Inflammatory macrophage treated with lipopolysaccharide for 4 hours (primary cell): ENCODE data around the gene NAIF1.
"Not testable (repeated sequence)": the region's sequence is repeated elsewhere in the genome, so short reads cannot be mapped to it uniquely, and the experiment has no call there.

ENCODE experiments used
- DNase-seq: peaks from one replicate; pipeline ENCODE4 v3.0.0-alpha.2; 2020

The NAIF1 gene

DNA sequence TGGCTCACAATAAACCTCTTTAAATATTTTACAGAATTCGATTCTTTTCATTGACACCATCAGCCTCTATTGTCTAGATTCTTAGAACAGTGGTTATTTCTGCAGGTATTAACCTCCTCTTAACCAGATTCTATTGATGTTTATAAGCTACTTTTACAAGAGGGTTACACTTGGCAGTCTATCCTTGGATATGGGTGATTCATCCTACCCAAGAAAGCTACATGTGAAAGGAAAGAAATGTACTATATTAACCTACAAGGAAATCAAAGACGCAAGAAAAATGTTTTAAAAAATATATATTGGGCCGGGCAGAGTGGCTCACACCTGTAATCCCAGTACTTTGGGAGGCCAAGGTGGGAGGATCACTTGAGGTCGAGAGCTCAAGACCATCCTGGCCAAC is 17.6 kb upstream of the NAIF1 start:
- DNase-seq, result no peak

DNA sequence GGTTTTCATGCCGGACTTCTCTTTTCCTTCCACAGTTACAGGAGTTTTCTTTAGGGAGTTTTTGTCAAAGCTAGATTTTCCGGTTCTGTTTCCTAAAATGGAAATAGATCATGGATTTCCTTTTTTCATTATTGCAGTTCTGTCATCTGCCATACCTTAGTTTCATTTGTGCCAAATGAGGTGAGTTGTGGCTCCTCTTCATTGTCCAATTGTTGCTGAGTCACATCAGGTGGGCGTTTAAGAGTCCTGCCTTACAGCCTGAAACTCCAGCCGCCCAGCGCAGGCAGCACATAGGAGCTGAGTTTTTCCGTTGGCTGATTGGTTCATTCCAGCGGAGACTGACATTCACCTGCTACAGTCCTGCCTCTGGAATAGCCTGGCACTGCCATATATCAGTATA is 15.0 kb upstream of the NAIF1 start:
- DNase-seq, result peak; percentile 51

GRCh38 chr9:128081056-128081455 is 13.9 kb upstream of the NAIF1 start:
- no peak for DNase-seq

GRCh38 chr9:128080206-128080605 is 13.1 kb upstream of the NAIF1 start:
- DNase-seq, result no peak

GRCh38 chr9:128078504-128079434 is 11.6 kb upstream of the NAIF1 start:
- DNase-seq, result peak; percentile 87

- no peak for DNase-seq
Observed at GRCh38 chr9:128077847-128078503, 10.9 kb upstream of the NAIF1 start.

DNA sequence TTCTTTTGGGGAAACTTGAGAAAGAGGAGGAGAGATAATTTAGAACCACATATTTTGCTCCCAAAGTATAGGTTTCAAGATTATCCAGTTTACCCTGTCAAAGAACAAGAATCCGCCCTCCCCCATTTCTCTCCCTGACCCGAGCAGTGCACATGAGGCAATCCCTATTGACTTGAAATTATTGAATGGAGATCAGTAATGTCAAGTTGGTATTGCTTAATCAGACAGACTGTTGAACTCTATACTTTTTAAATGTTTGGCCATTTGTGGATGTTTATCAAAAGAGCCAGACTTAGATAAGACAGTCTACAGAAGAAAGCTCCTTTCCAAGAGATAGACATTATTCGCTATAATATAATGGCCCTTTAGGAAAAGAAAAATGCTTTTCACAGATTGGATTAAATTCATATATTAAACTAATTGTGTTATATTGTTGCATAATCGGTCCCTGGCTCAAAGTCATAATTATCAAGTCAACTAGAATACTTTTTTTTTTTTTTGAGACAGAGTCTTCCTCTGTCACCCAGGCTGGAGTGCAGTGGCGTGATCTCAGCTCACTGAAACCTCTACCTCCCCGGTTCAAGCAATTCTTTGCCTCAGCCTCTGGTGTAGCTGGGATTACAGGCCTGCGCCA is 6.2 kb upstream of the NAIF1 start:
- no peak for DNase-seq

GRCh38 chr9:128072144-128073021 is 5.3 kb upstream of the NAIF1 start:
- peak; percentile 98 for DNase-seq

DNA sequence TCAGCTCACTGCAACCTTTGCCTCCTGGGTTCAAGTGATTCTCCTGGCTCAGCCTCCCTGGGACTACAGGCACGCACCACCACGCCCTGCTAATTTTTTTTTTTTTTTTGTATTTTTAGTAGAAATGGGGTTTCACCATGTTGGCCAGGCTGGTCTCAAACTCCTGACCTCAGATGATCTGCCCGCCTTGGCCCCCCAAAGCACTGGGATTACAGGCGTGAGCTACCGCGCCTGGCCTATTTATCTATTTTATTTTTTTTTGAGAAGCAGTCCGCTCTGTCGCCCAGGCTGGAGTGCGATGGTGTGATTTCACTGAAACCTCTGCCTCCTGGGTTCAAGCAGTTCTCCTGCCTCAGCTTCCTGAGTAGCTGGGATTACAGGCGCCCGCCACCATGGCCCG is 4.4 kb upstream of the NAIF1 start:
- DNase-seq, result not testable (repeated sequence)

GRCh38 chr9:128070874-128071273 is 3.8 kb upstream of the NAIF1 start:
- peak; percentile 62 for DNase-seq

DNA sequence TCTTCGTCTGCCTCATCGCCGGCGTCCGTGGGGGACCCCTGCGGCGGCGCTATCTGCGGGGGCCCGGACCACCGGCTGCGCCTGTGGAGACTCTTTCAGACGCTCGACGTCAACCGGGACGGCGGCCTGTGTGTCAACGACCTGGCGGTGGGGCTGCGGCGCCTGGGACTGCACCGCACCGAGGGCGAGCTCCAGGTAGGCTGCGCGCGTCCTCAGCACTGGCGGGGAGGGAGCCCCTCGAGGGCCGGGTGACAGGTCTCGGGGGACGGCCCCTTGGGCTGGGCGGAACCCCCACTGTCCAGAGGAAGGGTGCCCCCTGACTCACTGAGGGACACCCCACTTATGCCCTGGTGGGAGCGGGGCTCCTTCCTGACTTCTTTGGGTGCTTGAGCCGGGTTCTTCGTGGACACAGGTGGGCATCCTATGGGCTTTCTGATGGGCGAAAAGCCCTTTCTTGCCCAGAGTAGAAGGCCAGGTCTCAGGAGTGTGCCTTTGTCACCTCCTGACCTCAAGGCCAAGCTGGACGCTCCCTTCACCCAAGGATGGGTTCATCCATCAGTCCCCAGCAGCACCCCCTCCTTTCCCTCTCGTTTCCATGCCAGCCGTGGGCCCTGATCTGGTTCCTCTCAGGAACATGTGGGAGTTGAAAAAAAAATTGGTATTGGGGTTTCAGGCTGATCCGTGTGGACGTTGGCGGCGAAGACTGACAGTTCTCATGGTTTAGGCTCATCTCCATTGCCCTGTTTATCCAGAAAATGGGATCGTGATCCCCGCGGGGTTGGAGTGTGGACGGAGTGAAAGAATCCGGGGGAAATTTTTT is 1.5 kb upstream of the NAIF1 start:
- DNase-seq, result peak; percentile 61

DNA sequence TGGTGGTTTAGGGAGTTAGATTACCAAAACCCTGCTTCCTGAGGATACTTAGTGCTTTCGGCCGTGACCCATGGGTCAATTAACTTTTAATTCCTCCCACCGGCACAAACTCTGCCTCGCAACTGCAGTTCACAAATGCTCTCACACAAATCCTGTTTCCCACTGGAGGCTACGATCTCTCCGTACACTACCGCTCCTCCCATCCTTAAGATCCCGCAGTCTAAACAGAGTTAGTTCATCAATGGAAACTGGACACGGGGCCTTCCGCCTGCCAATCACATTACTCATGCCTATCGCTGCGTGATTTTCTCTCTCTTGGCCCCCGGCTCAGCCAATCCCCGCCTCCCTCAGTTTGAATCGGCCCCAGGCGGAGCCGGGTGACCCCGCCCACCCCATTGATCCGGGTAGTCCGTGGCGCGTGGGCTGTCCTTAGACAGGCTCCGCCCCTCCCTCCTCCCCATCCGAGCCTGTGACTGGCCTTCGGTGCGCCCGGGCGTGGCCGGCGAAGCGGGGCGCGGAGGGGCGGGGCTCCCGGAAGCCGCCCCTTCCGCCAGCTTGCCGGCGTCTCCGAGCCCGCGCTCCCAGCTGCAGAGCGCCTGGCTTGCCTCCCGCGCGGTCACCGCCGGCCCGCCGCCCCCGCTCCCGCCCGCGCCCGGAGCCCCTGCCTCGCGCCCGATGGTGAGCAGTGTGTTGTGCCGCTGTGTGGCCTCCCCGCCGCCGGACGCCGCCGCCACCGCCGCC is 695 bp upstream of the NAIF1 start, which contains the start of gene SLC25A25:
TSS of gene SLC25A25 (plus strand) at position 588 of the 741 bp plus-strand sequence. CDS start at position 676, 88 bp downstream.
- peak; percentile 100 for DNase-seq

DNA sequence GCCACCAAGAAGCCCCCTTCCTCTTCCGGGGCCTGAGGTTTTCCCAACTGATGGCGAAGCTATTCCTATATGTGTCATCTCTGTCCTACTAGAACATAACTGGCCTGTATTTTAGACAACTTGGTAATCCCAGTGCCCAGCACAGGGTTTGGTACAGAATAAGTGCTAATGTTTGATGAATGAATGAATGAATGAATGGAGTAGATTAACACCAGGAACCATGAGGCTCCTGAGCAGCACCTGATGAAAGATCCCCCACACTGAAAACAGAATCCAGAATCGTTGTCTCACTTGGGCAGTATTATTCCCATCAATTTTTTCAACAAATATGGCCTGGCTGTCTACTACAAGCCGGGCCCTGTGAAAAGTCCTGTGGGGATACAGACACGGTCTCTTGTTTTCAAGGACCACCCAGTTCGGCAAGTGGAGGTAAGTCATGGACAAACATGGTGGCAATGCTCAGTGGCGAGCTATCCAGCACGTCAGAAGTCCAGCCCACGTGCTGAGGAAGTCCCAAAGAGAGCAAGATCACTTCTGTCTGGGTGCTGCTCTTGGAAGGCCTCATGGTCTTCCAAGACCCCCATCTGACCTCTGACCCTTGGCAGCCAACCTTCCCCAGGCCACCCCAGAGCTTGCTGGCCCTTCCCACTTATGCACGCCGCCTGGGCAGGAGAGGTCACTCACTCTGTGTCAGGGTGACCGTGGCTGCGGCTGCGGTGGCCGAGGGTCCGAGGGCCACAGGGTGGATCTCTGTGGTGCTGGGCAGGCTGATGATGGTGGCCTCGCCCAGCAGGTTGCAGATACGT is 1.0 kb downstream of the NAIF1 start:
- DNase-seq, result no peak

- peak; percentile 41 for DNase-seq
Observed at GRCh38 chr9:128062846-128063831, 4.0 kb downstream of the NAIF1 start.

GRCh38 chr9:128062279-128062678 is 4.8 kb downstream of the NAIF1 start:
- DNase-seq, result no peak

- peak; percentile 55 for DNase-seq
Observed at GRCh38 chr9:128061275-128061960, 5.7 kb downstream of the NAIF1 start.

- DNase-seq, result no peak
Observed at GRCh38 chr9:128059365-128059983, 7.6 kb downstream of the NAIF1 start.
